ENCODE results near the gene CACNA1A.

DNA sequence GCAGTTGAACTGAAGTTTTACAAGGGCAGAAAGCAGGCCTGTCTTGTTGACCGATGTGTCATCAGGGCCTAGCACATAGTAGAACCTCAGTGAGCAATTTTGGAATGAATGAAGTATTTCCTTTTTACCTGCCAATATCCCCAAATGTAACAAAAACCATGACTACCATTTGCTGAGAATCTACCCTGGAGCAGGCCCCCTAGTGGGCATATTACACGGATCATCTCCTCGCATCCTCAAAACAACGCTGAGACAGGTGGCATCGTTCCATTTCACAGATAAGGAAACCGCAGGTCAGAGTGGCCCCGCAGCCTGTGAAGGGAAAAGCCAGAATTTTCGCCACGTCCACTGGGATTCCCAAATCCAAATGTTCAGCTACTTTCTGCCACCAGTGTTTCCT is 77.9 kb downstream of the CACNA1A start:
- TF ChIP-seq, protein P1, sequence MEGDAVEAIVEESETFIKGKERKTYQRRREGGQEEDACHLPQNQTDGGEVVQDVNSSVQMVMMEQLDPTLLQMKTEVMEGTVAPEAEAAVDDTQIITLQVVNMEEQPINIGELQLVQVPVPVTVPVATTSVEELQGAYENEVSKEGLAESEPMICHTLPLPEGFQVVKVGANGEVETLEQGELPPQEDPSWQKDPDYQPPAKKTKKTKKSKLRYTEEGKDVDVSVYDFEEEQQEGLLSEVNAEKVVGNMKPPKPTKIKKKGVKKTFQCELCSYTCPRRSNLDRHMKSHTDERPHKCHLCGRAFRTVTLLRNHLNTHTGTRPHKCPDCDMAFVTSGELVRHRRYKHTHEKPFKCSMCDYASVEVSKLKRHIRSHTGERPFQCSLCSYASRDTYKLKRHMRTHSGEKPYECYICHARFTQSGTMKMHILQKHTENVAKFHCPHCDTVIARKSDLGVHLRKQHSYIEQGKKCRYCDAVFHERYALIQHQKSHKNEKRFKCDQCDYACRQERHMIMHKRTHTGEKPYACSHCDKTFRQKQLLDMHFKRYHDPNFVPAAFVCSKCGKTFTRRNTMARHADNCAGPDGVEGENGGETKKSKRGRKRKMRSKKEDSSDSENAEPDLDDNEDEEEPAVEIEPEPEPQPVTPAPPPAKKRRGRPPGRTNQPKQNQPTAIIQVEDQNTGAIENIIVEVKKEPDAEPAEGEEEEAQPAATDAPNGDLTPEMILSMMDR (IDR thresholded peaks at IDR 0.05): peak; percentile 13 to 47 (median 41)
- TF ChIP-seq POLR2A (IDR thresholded peaks at IDR 0.05): no peak
